ENCODE measurements around the gene C3orf38. TPM values are rescaled to one million over a fixed set of nuclear protein-coding genes. Genes with fewer than 3 reads are reported as not detected.

C3orf38 gene
- polyA plus RNA-seq, 1 experiment, result 22.6 TPM

- no peaks in the 10 kb centered on the region for H3K27me3 ChIP-seq (ENCODE audit: control insufficient read depth, insufficient read depth, low read length)
- no peak for DNase-seq (ENCODE audit: low read depth, low spot score)
- ChIA-PET POLR2A (no interaction called here), CTCF (interaction anchor here (1.8 to 3.4 kb wide), 2 partner anchors 19 to 781 kb away, joined by 6 to 25 read pairs; no protein-coding TSS in a partner anchor)
- no peaks in the 10 kb centered on the region for H3K9me3 ChIP-seq (ENCODE audit: control insufficient read depth, insufficient read depth, low read length)
- H3K27ac ChIP-seq (ENCODE audit: low read depth, low read length), result no peak overlapping the region
- TF ChIP-seq CTCF (IDR thresholded peaks at IDR 0.05; ENCODE audit: low read depth, low read length), result no peak
- no peak overlapping the region for H3K4me3 ChIP-seq (ENCODE audit: low read depth, low read length)
Measured at GRCh38 chr3:88131695-88132094, 18.1 kb upstream of the C3orf38 start.

- ChIA-PET CTCF (interaction anchor here (0.5 to 3.4 kb wide), 4 partner anchors 9 to 782 kb away, joined by 3 to 25 read pairs (median 5); no protein-coding TSS in a partner anchor), POLR2A (interaction anchor here (0.5 kb wide), 1 partner anchor 70 kb away, joined by 3 read pairs; no protein-coding TSS in a partner anchor)
Measured at GRCh38 chr3:88132894-88133293, 16.9 kb upstream of the C3orf38 start.

GRCh38 chr3:88133711-88134263, 16.0 kb upstream of the C3orf38 start:
- ChIA-PET POLR2A (no interaction called here), CTCF (interaction anchor here (3.4 kb wide), 1 partner anchor 21 kb away, joined by 25 read pairs; no protein-coding TSS in a partner anchor)
- no peak for TF ChIP-seq CTCF (IDR thresholded peaks at IDR 0.05; ENCODE audit: low read depth, low read length)
- DNase-seq (ENCODE audit: low read depth, low spot score), result no peak
- no peak overlapping the region for H3K4me3 ChIP-seq (ENCODE audit: low read depth, low read length)
- H3K9me3 ChIP-seq (ENCODE audit: control insufficient read depth, insufficient read depth, low read length), result no peaks in the 10 kb centered on the region
- H3K27me3 ChIP-seq (ENCODE audit: control insufficient read depth, insufficient read depth, low read length), result no peaks in the 10 kb centered on the region
- H3K27ac ChIP-seq (ENCODE audit: low read depth, low read length), result no peak overlapping the region

More at GRCh38 chr3:88132894-88133293, 16.9 kb upstream of the C3orf38 start:
- no peak overlapping the region for H3K27ac ChIP-seq (ENCODE audit: low read depth, low read length)
- H3K27me3 ChIP-seq (ENCODE audit: control insufficient read depth, insufficient read depth, low read length), result no peaks in the 10 kb centered on the region
- no peak overlapping the region for H3K4me3 ChIP-seq (ENCODE audit: low read depth, low read length)
- no peak for DNase-seq (ENCODE audit: low read depth, low spot score)
- no peak for TF ChIP-seq CTCF (IDR thresholded peaks at IDR 0.05; ENCODE audit: low read depth, low read length)
- H3K9me3 ChIP-seq (ENCODE audit: control insufficient read depth, insufficient read depth, low read length), result no peaks in the 10 kb centered on the region

- no peak for DNase-seq (ENCODE audit: low read depth, low spot score)
- ChIA-PET CTCF (interaction anchor here (1.1 to 1.5 kb wide), 2 partner anchors 25 to 787 kb away, joined by 3 to 5 read pairs; no protein-coding TSS in a partner anchor), POLR2A (no interaction called here)
- TF ChIP-seq CTCF (IDR thresholded peaks at IDR 0.05; ENCODE audit: low read depth, low read length), result no peak
- Histone ChIP-seq H3K4me3 (ENCODE audit: low read depth, low read length) (no peak overlapping the region), H3K27ac (ENCODE audit: low read depth, low read length) (no peak overlapping the region), H3K27me3 (ENCODE audit: control insufficient read depth, insufficient read depth, low read length) (no peaks in the 10 kb centered on the region), H3K9me3 (ENCODE audit: control insufficient read depth, insufficient read depth, low read length) (no peaks in the 10 kb centered on the region)
Measured at GRCh38 chr3:88137836-88138235, 11.9 kb upstream of the C3orf38 start.

GRCh38 chr3:88141458-88142083, 8.2 kb upstream of the C3orf38 start:
- POLR2A ChIA-PET, result no interaction called here
- no peak overlapping the region for H3K4me3 ChIP-seq (ENCODE audit: low read depth, low read length)

More at GRCh38 chr3:88141458-88142083, 8.2 kb upstream of the C3orf38 start:
- no peaks in the 10 kb centered on the region for H3K27me3 ChIP-seq (ENCODE audit: control insufficient read depth, insufficient read depth, low read length)
- no peak for DNase-seq (ENCODE audit: low read depth, low spot score)
- H3K9me3 ChIP-seq (ENCODE audit: control insufficient read depth, insufficient read depth, low read length), result no peaks in the 10 kb centered on the region
- CTCF ChIA-PET, result interaction anchor here (2.5 kb wide), 1 partner anchor 28 kb away, joined by 8 read pairs; no protein-coding TSS in a partner anchor
- TF ChIP-seq CTCF (IDR thresholded peaks at IDR 0.05; ENCODE audit: low read depth, low read length), result no peak
- H3K27ac ChIP-seq (ENCODE audit: low read depth, low read length), result no peak overlapping the region

Data from AG04450 (cell line).